Endothelial cell of umbilical vein (primary cell): ENCODE results near the gene ADGRB2. TPM values are rescaled to one million over a fixed set of nuclear protein-coding genes. Genes with fewer than 3 reads are reported as not detected.
A peak's percentile ranks its signal among the peaks of the same experiment; 100 is the strongest.

Experiments
- BruUV-seq: library from RNA; stranded (reverse); fragments of 400-500 nt; replicated peaks from 2 replicates; lab custom pipeline; 2021; lab: Mats Ljungman, UMichigan
- CTCF ChIA-PET: fragments of 300-600, 350-600 bp; sonication (Branson Sonifier 250); formaldehyde crosslinking; loops from one replicate; lab custom pipeline; 2021; ENCODE audit warnings: antibody characterized with exemption, inconsistent platforms; lab: Charles Lee
- POLR2A ChIA-PET: fragments of 300-600, 350-600 bp; sonication (Branson Sonifier 250); formaldehyde crosslinking; loops from one replicate; lab custom pipeline; 2021; ENCODE audit warnings: antibody characterized with exemption, inconsistent platforms; lab: Charles Lee
- DNase-seq: peaks from one replicate; pipeline ENCODE4 v3.0.0-alpha.2; 2011; ENCODE audit warnings: low read depth, low spot score
- FAIRE-seq: peaks from 2 replicates; lab custom pipeline; 2011; peaks lifted over from hg19 to GRCh38; lab: Jason Lieb, UNC
- H2AFZ ChIP-seq: 2 replicates; pipeline ENCODE4 v1.6.0; 2012; ENCODE audit warnings: low read depth, low read length, control low read depth, inconsistent platforms
- H3K27ac ChIP-seq: 2 replicates; pipeline ENCODE4 v1.5.1; 2011; ENCODE audit warnings: low read depth, mild to moderate bottlenecking, control low read depth, low read length, moderate library complexity; ENCODE audit not compliant: insufficient read depth
- H3K27me3 ChIP-seq, 2 experiments: 2 replicates each; pipeline versions ENCODE4 v1.6.0 to v1.6.1; 2011; ENCODE audit warnings: low read length in 2 of 2, mixed read lengths in 1 of 2; ENCODE audit not compliant: control insufficient read depth in 2 of 2, insufficient read depth in 2 of 2
- H3K36me3 ChIP-seq, 2 experiments: 2 replicates in 1 of 2; 3 replicates in 1 of 2; pipeline ENCODE4 v1.5.1; 2011; ENCODE audit warnings: low read length in 2 of 2, mild to moderate bottlenecking in 1 of 2, moderate library complexity in 1 of 2; ENCODE audit not compliant: control insufficient read depth in 2 of 2, insufficient read depth in 2 of 2; ENCODE audit errors: extremely low read depth in 1 of 2
- H3K4me1 ChIP-seq: 3 replicates; pipeline ENCODE4 v1.5.1; 2011; ENCODE audit warnings: mild to moderate bottlenecking, low read length; ENCODE audit not compliant: control insufficient read depth, insufficient read depth; ENCODE audit errors: extremely low read depth
- H3K4me2 ChIP-seq: 2 replicates; pipeline ENCODE4 v1.6.1; 2011; ENCODE audit warnings: low read length, control low read depth, mixed read lengths; ENCODE audit not compliant: insufficient read depth
- H3K4me3 ChIP-seq, 3 experiments: fragments of 200-600 bp in 1 of 3; sonication (generic), shearing (Covaris generic) in 1 of 3; replicated peaks in 1 of 3; 2 replicates each; pipeline ENCODE4 v1.5.1; 2011 to 2016; ENCODE audit warnings: control low read depth in 3 of 3, low read length in 3 of 3, mild to moderate bottlenecking in 2 of 3, inconsistent platforms in 1 of 3, low read depth in 1 of 3, moderate library complexity in 1 of 3; ENCODE audit not compliant: insufficient read depth in 1 of 3
- H3K79me2 ChIP-seq: 2 replicates; pipeline ENCODE4 v1.6.0; 2012; ENCODE audit warnings: low read length, inconsistent platforms; ENCODE audit not compliant: control insufficient read depth, insufficient read depth
- H3K9ac ChIP-seq: replicated peaks from 2 replicates; pipeline ENCODE3; 2011; ENCODE audit warnings: low read length, control low read depth; ENCODE audit not compliant: insufficient read depth; ENCODE audit errors: extremely low read depth
- H3K9me1 ChIP-seq: replicated peaks from 3 replicates; pipeline ENCODE4 v1.6.0; 2011; ENCODE audit warnings: mild to moderate bottlenecking, low read length; ENCODE audit not compliant: control insufficient read depth, insufficient read depth; ENCODE audit errors: extremely low read depth
- H3K9me3 ChIP-seq: replicated peaks from 2 replicates; pipeline ENCODE4 v1.5.1; 2012; ENCODE audit warnings: low read length, inconsistent platforms; ENCODE audit not compliant: control insufficient read depth, insufficient read depth
- H4K20me1 ChIP-seq: replicated peaks from 2 replicates; pipeline ENCODE3; 2011; ENCODE audit warnings: mild to moderate bottlenecking, low read length; ENCODE audit not compliant: control insufficient read depth, insufficient read depth; ENCODE audit errors: extremely low read depth
- CTCF ChIP-seq, 2 donors: IDR thresholded peaks; 1 replicate in 1 of 2; 2 replicates in 1 of 2; pipeline ENCODE4 v1.5.1; 2011; ENCODE audit warnings: low read length in 2 of 2, mild to moderate bottlenecking in 2 of 2, moderate library complexity in 2 of 2, control low read depth in 1 of 2, inconsistent platforms in 1 of 2, low read depth in 1 of 2; ENCODE audit not compliant: insufficient read depth in 1 of 2; ENCODE audit errors: extremely low read depth in 1 of 2
- EZH2 ChIP-seq: IDR thresholded peaks from 2 replicates; pipeline ENCODE4 v1.6.1; 2012; ENCODE audit warnings: borderline replicate concordance, low read depth, mild to moderate bottlenecking, moderate library complexity, low read length, inconsistent platforms; ENCODE audit not compliant: severe bottlenecking
- GATA2 ChIP-seq: IDR thresholded peaks from 2 replicates; pipeline ENCODE4 v1.7.0; 2011; ENCODE audit warnings: low read depth, mild to moderate bottlenecking, moderate library complexity, mixed read lengths, low read length; ENCODE audit not compliant: insufficient read length, insufficient read depth
- JUN ChIP-seq: IDR thresholded peaks from 2 replicates; pipeline ENCODE4 v1.6.1; 2011; ENCODE audit warnings: borderline replicate concordance, low read depth; ENCODE audit not compliant: insufficient read length, insufficient read depth
- MAX ChIP-seq: IDR thresholded peaks from 2 replicates; pipeline ENCODE4 v1.6.1; 2011; ENCODE audit not compliant: insufficient read depth, insufficient read length
- MYC ChIP-seq: IDR thresholded peaks from one replicate; pipeline ENCODE4 v1.6.1; 2011; ENCODE audit warnings: mild to moderate bottlenecking, low read depth, low read length
- POLR2AphosphoS5 ChIP-seq: IDR thresholded peaks from 2 replicates; pipeline ENCODE4 v1.6.1; 2012; ENCODE audit warnings: low read depth, mild to moderate bottlenecking, control low read depth, low read length, moderate library complexity; ENCODE audit not compliant: insufficient read depth
- dilution Hi-C: fragments of 300-500 bp; cut with MboI; formaldehyde crosslinking; loops from one replicate; pipeline ENCODE4 v1.15.0; 2019; ENCODE audit warnings: low sequenced_read_pairs; ENCODE audit not compliant: extremely low pct_ligation_motif_present
- intact Hi-C: fragments of 100-400 bp; cut with micrococcal nuclease; formaldehyde crosslinking; loops from one replicate; pipeline ENCODE4 v1.10.0; 2022
- polyA plus RNA-seq, 4 experiments: library from polyadenylated mRNA; depleted of rRNA in 3 of 4; stranded (reverse) in 3 of 4; unstranded in 1 of 4; fragments of >200 nt; gene quantifications; 2 replicates each; pipeline versions ENCODE4 v1.2.1 to v1.2.3, GENCODE V29; 2011 to 2012; ENCODE audit warnings: missing spikeins in 1 of 4
- total RNA-seq: library from RNA; stranded (reverse); gene quantifications from 2 replicates; pipeline ENCODE4 v1.2.3, GENCODE V29; 2021

Gene ADGRB2
- total and polyA plus RNA-seq, 2 donors (not counting 3 experiments of a cell fraction or from before 2014, with no cell fraction given): 1.3 to 1.5 TPM

GRCh38 chr1:31788825-31789256 is 24.7 kb upstream of the ADGRB2 start:
- dilution Hi-C loops (no loop called here), intact Hi-C loops (loop anchor here (1.0 to 10.0 kb wide), 12 partner anchors 24 to 606 kb away; no protein-coding TSS in a partner anchor)
- Histone ChIP-seq H3K27ac (no peak overlapping the region), H3K27me3 (no peaks in the 10 kb centered on the region), H3K9me3 (no peaks in the 10 kb centered on the region), H3K9ac (no peak overlapping the region), H3K4me3 (peak overlapping the region; percentile 4 to 78 (median 55)), H3K4me1 (peaks cover 4% of the 10 kb centered on the region), H3K36me3 (no peaks in the 10 kb centered on the region), H4K20me1 (no peaks in the 10 kb centered on the region), H3K4me2 (peak overlapping the region; percentile 70), H3K9me1 (no peaks in the 10 kb centered on the region), H2AFZ (peak overlapping the region; percentile 72), H3K79me2 (no peaks in the 10 kb centered on the region)
- CTCF ChIA-PET: interaction anchor here (0.7 to 5.6 kb wide), 55 partner anchors 10 to 604 kb away, joined by 3 to 102 read pairs (median 7); partner anchors contain the start of genes ADGRB2, COL16A1, KHDRBS1 and PEF1
- DNase-seq: no peak
- FAIRE-seq: no peak
- TF ChIP-seq EZH2 (no peak), JUN (no peak), POLR2AphosphoS5 (no peak), GATA2 (no peak), MAX (no peak), CTCF (IDR thresholded peaks at IDR 0.05; ENCODE audit: extremely low read depth in 1 of 2, insufficient read depth in 1 of 2, low read depth in 1 of 2, low read length in 2 of 2) (no peak), MYC (no peak)
- POLR2A ChIA-PET: interaction anchor here (0.7 to 1.2 kb wide), 5 partner anchors 10 to 1338 kb away, joined by 3 to 6 read pairs (median 3); no protein-coding TSS in a partner anchor
- BruUV-seq: no TSS peak
